Ovary (tissue), 3 donors: ENCODE results near the gene CDK5RAP2.

Experiments used
- CTCF ChIP-seq, 3 donors: fragments of 450-650 bp in 2 of 3; fragments of 200-600 bp in 1 of 3; IDR thresholded peaks; one replicate each; pipeline versions ENCODE4 v1.5.1 to v1.8.0; 2016 to 2022; ENCODE audit warnings: antibody characterized with exemption in 3 of 3, mild to moderate bottlenecking in 1 of 3
- EP300 ChIP-seq: sonication (generic); formaldehyde crosslinking; IDR thresholded peaks from one replicate; pipeline ENCODE4 v1.6.1; 2017; ENCODE audit warnings: antibody characterized with exemption
- POLR2A ChIP-seq: fragments of 450-650 bp; IDR thresholded peaks from one replicate; pipeline ENCODE4 v1.6.1; 2017; ENCODE audit warnings: antibody characterized with exemption, mild to moderate bottlenecking, moderate library complexity
- donor health status: DM: no; HTN: no; CAD: no.

- TF ChIP-seq POLR2A (no peak), CTCF (IDR thresholded peaks at IDR 0.05) (no peak), EP300 (no peak)
Measured at GRCh38 chr9:120536094-120536493, 43.9 kb downstream of the CDK5RAP2 start.
